Measurements from ENCODE around the gene NIM1K.

DNA sequence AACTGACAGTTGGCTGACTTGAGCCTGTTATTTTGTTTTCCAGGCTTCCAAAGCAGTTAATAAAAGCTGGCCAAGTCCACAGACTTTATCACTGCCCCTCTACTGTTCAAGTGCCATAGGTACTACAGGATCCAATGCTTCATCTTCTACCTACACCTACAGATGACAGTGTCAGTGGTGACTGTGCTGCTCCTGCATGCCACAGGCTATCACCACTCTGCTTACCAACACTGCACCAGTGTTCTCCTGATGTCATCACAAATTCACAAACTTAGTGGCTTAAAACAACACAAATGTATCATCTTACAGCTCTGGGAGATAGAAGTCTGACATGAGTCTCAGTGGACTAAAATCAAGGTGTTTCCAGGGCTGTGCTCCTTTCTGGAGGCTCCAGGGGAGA, 94.6 kb downstream of the NIM1K start:
- TF ChIP-seq CTCF (IDR thresholded peaks at IDR 0.05 in 4 of 5, conservative IDR thresholded peaks at IDR 0.05 in 1 of 5): no peak
- TF ChIP-seq POLR2A (IDR thresholded peaks at IDR 0.05): no peak

Measured in gastrocnemius medialis (tissue), 4 donors.